ENCODE results near the gene PCED1A. TPM values are rescaled to one million over a fixed set of nuclear protein-coding genes. Genes with fewer than 3 reads are reported as not detected.

PCED1A gene
- total and polyA plus RNA-seq, 9 of the 15 experiments (the other 6 are each of a cell fraction or from before 2014, with no cell fraction given), result 1.5 to 11.5 (median 5.9) TPM

- TF ChIP-seq, protein P1, sequence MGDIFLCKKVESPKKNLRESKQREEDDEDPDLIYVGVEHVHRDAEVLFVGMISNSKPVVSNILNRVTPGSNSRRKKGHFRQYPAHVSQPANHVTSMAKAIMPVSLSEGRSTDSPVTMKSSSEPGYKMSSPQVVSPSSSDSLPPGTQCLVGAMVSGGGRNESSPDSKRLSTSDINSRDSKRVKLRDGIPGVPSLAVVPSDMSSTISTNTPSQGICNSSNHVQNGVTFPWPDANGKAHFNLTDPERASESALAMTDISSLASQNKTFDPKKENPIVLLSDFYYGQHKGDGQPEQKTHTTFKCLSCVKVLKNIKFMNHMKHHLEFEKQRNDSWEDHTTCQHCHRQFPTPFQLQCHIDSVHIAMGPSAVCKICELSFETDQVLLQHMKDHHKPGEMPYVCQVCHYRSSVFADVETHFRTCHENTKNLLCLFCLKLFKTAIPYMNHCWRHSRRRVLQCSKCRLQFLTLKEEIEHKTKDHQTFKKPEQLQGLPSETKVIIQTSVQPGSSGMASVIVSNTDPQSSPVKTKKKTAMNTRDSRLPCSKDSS (IDR thresholded peaks at IDR 0.05; ENCODE audit: low read depth, partially characterized antibody), result no peak
- TF ChIP-seq ZNF316 (IDR thresholded peaks at IDR 0.05) (no peak), HMGN3 (IDR thresholded peaks at IDR 0.05; ENCODE audit: borderline replicate concordance, extremely low read depth, insufficient read length, low read depth, low read length) (no peak), MTA2 (IDR thresholded peaks at IDR 0.05; ENCODE audit: low read depth) (peak; percentile 70), HIVEP1 (CRISPR knock-in tag; IDR thresholded peaks at IDR 0.05) (no peak), HLTF (IDR thresholded peaks at IDR 0.05) (no peak; the same call in 1 of the 2 replicates)
- TF ChIP-seq, protein P2, sequence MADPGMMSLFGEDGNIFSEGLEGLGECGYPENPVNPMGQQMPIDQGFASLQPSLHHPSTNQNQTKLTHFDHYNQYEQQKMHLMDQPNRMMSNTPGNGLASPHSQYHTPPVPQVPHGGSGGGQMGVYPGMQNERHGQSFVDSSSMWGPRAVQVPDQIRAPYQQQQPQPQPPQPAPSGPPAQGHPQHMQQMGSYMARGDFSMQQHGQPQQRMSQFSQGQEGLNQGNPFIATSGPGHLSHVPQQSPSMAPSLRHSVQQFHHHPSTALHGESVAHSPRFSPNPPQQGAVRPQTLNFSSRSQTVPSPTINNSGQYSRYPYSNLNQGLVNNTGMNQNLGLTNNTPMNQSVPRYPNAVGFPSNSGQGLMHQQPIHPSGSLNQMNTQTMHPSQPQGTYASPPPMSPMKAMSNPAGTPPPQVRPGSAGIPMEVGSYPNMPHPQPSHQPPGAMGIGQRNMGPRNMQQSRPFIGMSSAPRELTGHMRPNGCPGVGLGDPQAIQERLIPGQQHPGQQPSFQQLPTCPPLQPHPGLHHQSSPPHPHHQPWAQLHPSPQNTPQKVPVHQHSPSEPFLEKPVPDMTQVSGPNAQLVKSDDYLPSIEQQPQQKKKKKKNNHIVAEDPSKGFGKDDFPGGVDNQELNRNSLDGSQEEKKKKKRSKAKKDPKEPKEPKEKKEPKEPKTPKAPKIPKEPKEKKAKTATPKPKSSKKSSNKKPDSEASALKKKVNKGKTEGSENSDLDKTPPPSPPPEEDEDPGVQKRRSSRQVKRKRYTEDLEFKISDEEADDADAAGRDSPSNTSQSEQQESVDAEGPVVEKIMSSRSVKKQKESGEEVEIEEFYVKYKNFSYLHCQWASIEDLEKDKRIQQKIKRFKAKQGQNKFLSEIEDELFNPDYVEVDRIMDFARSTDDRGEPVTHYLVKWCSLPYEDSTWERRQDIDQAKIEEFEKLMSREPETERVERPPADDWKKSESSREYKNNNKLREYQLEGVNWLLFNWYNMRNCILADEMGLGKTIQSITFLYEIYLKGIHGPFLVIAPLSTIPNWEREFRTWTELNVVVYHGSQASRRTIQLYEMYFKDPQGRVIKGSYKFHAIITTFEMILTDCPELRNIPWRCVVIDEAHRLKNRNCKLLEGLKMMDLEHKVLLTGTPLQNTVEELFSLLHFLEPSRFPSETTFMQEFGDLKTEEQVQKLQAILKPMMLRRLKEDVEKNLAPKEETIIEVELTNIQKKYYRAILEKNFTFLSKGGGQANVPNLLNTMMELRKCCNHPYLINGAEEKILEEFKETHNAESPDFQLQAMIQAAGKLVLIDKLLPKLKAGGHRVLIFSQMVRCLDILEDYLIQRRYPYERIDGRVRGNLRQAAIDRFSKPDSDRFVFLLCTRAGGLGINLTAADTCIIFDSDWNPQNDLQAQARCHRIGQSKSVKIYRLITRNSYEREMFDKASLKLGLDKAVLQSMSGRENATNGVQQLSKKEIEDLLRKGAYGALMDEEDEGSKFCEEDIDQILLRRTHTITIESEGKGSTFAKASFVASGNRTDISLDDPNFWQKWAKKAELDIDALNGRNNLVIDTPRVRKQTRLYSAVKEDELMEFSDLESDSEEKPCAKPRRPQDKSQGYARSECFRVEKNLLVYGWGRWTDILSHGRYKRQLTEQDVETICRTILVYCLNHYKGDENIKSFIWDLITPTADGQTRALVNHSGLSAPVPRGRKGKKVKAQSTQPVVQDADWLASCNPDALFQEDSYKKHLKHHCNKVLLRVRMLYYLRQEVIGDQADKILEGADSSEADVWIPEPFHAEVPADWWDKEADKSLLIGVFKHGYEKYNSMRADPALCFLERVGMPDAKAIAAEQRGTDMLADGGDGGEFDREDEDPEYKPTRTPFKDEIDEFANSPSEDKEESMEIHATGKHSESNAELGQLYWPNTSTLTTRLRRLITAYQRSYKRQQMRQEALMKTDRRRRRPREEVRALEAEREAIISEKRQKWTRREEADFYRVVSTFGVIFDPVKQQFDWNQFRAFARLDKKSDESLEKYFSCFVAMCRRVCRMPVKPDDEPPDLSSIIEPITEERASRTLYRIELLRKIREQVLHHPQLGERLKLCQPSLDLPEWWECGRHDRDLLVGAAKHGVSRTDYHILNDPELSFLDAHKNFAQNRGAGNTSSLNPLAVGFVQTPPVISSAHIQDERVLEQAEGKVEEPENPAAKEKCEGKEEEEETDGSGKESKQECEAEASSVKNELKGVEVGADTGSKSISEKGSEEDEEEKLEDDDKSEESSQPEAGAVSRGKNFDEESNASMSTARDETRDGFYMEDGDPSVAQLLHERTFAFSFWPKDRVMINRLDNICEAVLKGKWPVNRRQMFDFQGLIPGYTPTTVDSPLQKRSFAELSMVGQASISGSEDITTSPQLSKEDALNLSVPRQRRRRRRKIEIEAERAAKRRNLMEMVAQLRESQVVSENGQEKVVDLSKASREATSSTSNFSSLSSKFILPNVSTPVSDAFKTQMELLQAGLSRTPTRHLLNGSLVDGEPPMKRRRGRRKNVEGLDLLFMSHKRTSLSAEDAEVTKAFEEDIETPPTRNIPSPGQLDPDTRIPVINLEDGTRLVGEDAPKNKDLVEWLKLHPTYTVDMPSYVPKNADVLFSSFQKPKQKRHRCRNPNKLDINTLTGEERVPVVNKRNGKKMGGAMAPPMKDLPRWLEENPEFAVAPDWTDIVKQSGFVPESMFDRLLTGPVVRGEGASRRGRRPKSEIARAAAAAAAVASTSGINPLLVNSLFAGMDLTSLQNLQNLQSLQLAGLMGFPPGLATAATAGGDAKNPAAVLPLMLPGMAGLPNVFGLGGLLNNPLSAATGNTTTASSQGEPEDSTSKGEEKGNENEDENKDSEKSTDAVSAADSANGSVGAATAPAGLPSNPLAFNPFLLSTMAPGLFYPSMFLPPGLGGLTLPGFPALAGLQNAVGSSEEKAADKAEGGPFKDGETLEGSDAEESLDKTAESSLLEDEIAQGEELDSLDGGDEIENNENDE (IDR thresholded peaks at IDR 0.05; ENCODE audit: low read depth, low read length), result no peak
Observed at GRCh38 chr20:2800521-2801285, 39.8 kb downstream of the PCED1A start, which contains the start of gene CPXM1 (continued).
